Progenitor cell of endocrine pancreas (in vitro differentiated cells): ENCODE measurements around the gene PADI4. TPM values are rescaled to one million over a fixed set of nuclear protein-coding genes. Genes with fewer than 3 reads are reported as not detected.

Experiments used
- DNase-seq: peaks from one replicate; pipeline ENCODE4 v3.0.0; 2021; ENCODE audit warnings: low spot score; ENCODE audit not compliant: unreplicated experiment
- H3K27ac Mint-ChIP-seq: 2 replicates; pipeline ENCODE4 v1.8.0; 2021; ENCODE audit warnings: mild to moderate bottlenecking, moderate library complexity, mixed read lengths
- H3K27me3 Mint-ChIP-seq: 2 replicates; pipeline ENCODE4 v1.8.0; 2021; ENCODE audit warnings: mixed read lengths
- H3K36me3 Mint-ChIP-seq: 2 replicates; pipeline ENCODE4 v1.8.0; 2022; ENCODE audit warnings: mixed read lengths; ENCODE audit not compliant: insufficient read depth
- H3K4me1 Mint-ChIP-seq: 2 replicates; pipeline ENCODE4 v1.8.0; 2021; ENCODE audit warnings: low read depth, mixed read lengths
- H3K4me3 Mint-ChIP-seq: 2 replicates; pipeline ENCODE4 v1.8.0; 2021; ENCODE audit warnings: low read depth, mild to moderate bottlenecking, moderate library complexity, mixed read lengths
- H3K9me3 Mint-ChIP-seq: 2 replicates; pipeline ENCODE4 v1.8.0; 2021; ENCODE audit warnings: low read depth, mixed read lengths
- CTCF ChIP-seq: fragments of 200-600 bp; sonication (generic); IDR thresholded peaks from one replicate; pipeline ENCODE4 v1.5.0; 2021; ENCODE audit warnings: antibody characterized with exemption, mild to moderate bottlenecking; ENCODE audit not compliant: unreplicated experiment
- total RNA-seq: library from RNA; stranded (reverse); gene quantifications from 2 replicates; pipeline ENCODE4 v1.2.1, GENCODE V29; 2021

The PADI4 gene
- total RNA-seq, 1 donor from 2014 or later: not detected

- no peak overlapping the region for H3K27ac Mint-ChIP-seq
- H3K27me3 Mint-ChIP-seq: peaks cover 7% of the 10 kb centered on the region
- no peaks in the 10 kb centered on the region for H3K36me3 Mint-ChIP-seq
- H3K9me3 Mint-ChIP-seq: no peaks in the 10 kb centered on the region
- H3K4me1 Mint-ChIP-seq: peaks cover 9% of the 10 kb centered on the region
- H3K4me3 Mint-ChIP-seq: no peak overlapping the region
- DNase-seq: no peak
- TF ChIP-seq CTCF: no peak
These were observed 30.4 kb upstream of the PADI4 start for GRCh38 chr1:17277511-17278159.

- DNase-seq: no peak
- H3K27me3 Mint-ChIP-seq: peaks cover 10% of the 10 kb centered on the region
- H3K27ac Mint-ChIP-seq: peak overlapping the region; percentile 88
These were observed 28.8 kb upstream of the PADI4 start for GRCh38 chr1:17278996-17279830.

GRCh38 chr1:17280436-17280835 is 27.6 kb upstream of the PADI4 start:
- Mint-ChIP-seq H3K27me3 (peaks cover 15% of the 10 kb centered on the region), H3K36me3 (no peaks in the 10 kb centered on the region), H3K9me3 (no peaks in the 10 kb centered on the region), H3K4me1 (peaks cover 9% of the 10 kb centered on the region), H3K4me3 (no peak overlapping the region), H3K27ac (no peak overlapping the region)
- no peak for DNase-seq
- TF ChIP-seq CTCF: no peak

More at GRCh38 chr1:17278996-17279830, 28.8 kb upstream of the PADI4 start:
- no peaks in the 10 kb centered on the region for H3K36me3 Mint-ChIP-seq
- H3K4me1 Mint-ChIP-seq: peaks cover 9% of the 10 kb centered on the region
- no peaks in the 10 kb centered on the region for H3K9me3 Mint-ChIP-seq
- H3K4me3 Mint-ChIP-seq: no peak overlapping the region
- no peak for TF ChIP-seq CTCF

GRCh38 chr1:17280894-17281293 is 27.1 kb upstream of the PADI4 start:
- H3K4me3 Mint-ChIP-seq: no peak overlapping the region
- H3K27ac Mint-ChIP-seq: no peak overlapping the region
- H3K9me3 Mint-ChIP-seq: no peaks in the 10 kb centered on the region
- no peak for TF ChIP-seq CTCF
- peaks cover 9% of the 10 kb centered on the region for H3K4me1 Mint-ChIP-seq
- no peaks in the 10 kb centered on the region for H3K36me3 Mint-ChIP-seq
- H3K27me3 Mint-ChIP-seq: peaks cover 14% of the 10 kb centered on the region
- DNase-seq: no peak

- H3K4me3 Mint-ChIP-seq: no peak overlapping the region
- H3K9me3 Mint-ChIP-seq: no peaks in the 10 kb centered on the region
These were observed 26.2 kb upstream of the PADI4 start for GRCh38 chr1:17281775-17282181.

More at GRCh38 chr1:17281775-17282181, 26.2 kb upstream of the PADI4 start:
- TF ChIP-seq CTCF: no peak
- Mint-ChIP-seq H3K27ac (no peak overlapping the region), H3K27me3 (peaks cover 15% of the 10 kb centered on the region), H3K36me3 (no peaks in the 10 kb centered on the region), H3K4me1 (peaks cover 9% of the 10 kb centered on the region)
- no peak for DNase-seq
